HCT116 (cell line): ENCODE data around the gene ACOXL. TPM values are rescaled to one million over a fixed set of nuclear protein-coding genes. Genes with fewer than 3 reads are reported as not detected.

Experiments
- ATAC-seq: fragments of 200-7000 bp; cut with Tn5 transposase; 2 replicates; pipeline ENCODE4 v1.9.1; 2020; ENCODE audit warnings: mild to moderate bottlenecking, moderate library complexity
- BruUV-seq: library from RNA; stranded (reverse); fragments of 400-500 nt; replicated peaks from 2 replicates; lab custom pipeline; 2021; lab: Mats Ljungman, UMichigan
- CTCF ChIA-PET: fragments of 300-600 bp; sonication (Branson Sonifier 250); formaldehyde crosslinking; loops from one replicate; lab custom pipeline; 2021; ENCODE audit warnings: antibody characterized with exemption; lab: Charles Lee
- POLR2A ChIA-PET: fragments of 300-600, 350-600 bp; sonication (Branson Sonifier 250); formaldehyde crosslinking; loops from one replicate; lab custom pipeline; 2021; ENCODE audit warnings: antibody characterized with exemption; lab: Charles Lee
- RAD21 ChIA-PET, 2 experiments: fragments of 300-600 bp; sonication (Branson Sonifier 250); formaldehyde crosslinking; loops; one replicate each; lab custom pipeline; 2023; ENCODE audit warnings: low total read pairs in 2 of 2; ENCODE audit not compliant: uncharacterized antibody in 2 of 2, unreplicated experiment in 2 of 2, low non-redundant PET in 1 of 2; lab: Charles Lee
- DNase-seq: peaks from one replicate; pipeline ENCODE4 v3.0.0-alpha.2; 2010; ENCODE audit warnings: low read depth, low spot score
- H2AFZ ChIP-seq: fragments of 200-600 bp; shearing (Covaris generic), sonication (generic); 2 replicates; pipeline ENCODE4 v1.6.1; 2017; ENCODE audit warnings: low read depth, mixed run types, mixed read lengths, antibody characterized with exemption, low read length; ENCODE audit not compliant: poor library complexity, severe bottlenecking
- H3K27ac ChIP-seq: 2 replicates; pipeline ENCODE4 v1.5.1; 2012; ENCODE audit warnings: low read depth, low read length
- H3K27me3 ChIP-seq: fragments of 200-600 bp; sonication (generic); 2 replicates; pipeline ENCODE4 v1.6.1; 2016; ENCODE audit warnings: mixed run types, low read length, mixed read lengths; ENCODE audit not compliant: insufficient read depth
- H3K36me3 ChIP-seq, 2 experiments: fragments of 200-500 bp in 1 of 2; fragments of 200-600 bp in 1 of 2; sonication (Bioruptor generic) in 1 of 2; sonication (generic) in 1 of 2; 2 replicates each; pipeline versions ENCODE4 v1.5.1 to v1.6.1; 2014 to 2016; ENCODE audit warnings: low read length in 2 of 2, inconsistent platforms in 1 of 2, mixed read lengths in 1 of 2, mixed run types in 1 of 2; ENCODE audit not compliant: insufficient read depth in 2 of 2, control insufficient read depth in 1 of 2
- H3K4me1 ChIP-seq, 2 experiments: fragments of 200-600 bp in 1 of 2; sonication (generic) in 1 of 2; 2 replicates each; pipeline versions ENCODE4 v1.5.1 to v1.6.1; 2012 to 2017; ENCODE audit warnings: low read length in 2 of 2, inconsistent platforms in 1 of 2, mild to moderate bottlenecking in 1 of 2, mixed read lengths in 1 of 2, mixed run types in 1 of 2, moderate library complexity in 1 of 2; ENCODE audit not compliant: insufficient read depth in 2 of 2, control insufficient read depth in 1 of 2
- H3K4me2 ChIP-seq: fragments of 200-600 bp; sonication (generic); 2 replicates; pipeline ENCODE4 v1.6.1; 2017; ENCODE audit warnings: mixed run types, low read length, mixed read lengths
- H3K4me3 ChIP-seq, 2 experiments: fragments of 200-600 bp in 1 of 2; sonication (generic) in 1 of 2; replicated peaks in 1 of 2; 2 replicates each; pipeline ENCODE4 v1.5.1; 2011 to 2016; ENCODE audit warnings: low read length in 2 of 2, control low read depth in 1 of 2, low read depth in 1 of 2, mild to moderate bottlenecking in 1 of 2, mixed read lengths in 1 of 2, mixed run types in 1 of 2
- H3K79me2 ChIP-seq: fragments of 200-600 bp; sonication (generic); 2 replicates; pipeline ENCODE4 v1.6.1; 2017; ENCODE audit warnings: mild to moderate bottlenecking, mixed run types, low read length, moderate library complexity, mixed read lengths; ENCODE audit not compliant: insufficient read depth
- H3K9ac ChIP-seq: fragments of 200-600 bp; sonication (generic); 2 replicates; pipeline ENCODE4 v1.6.1; 2016; ENCODE audit warnings: low read length, mixed read lengths
- H3K9me2 ChIP-seq: fragments of 200-600 bp; sonication (generic), shearing (Covaris generic); 2 replicates; pipeline ENCODE4 v1.6.1; 2017; ENCODE audit warnings: mixed run types, mild to moderate bottlenecking, moderate library complexity; ENCODE audit not compliant: insufficient read depth
- H3K9me3 ChIP-seq, 2 experiments: fragments of 200-500 bp in 1 of 2; fragments of 200-600 bp in 1 of 2; sonication (Bioruptor generic) in 1 of 2; sonication (generic) in 1 of 2; 2 replicates each; pipeline ENCODE4 v1.6.1; 2014 to 2017; ENCODE audit warnings: low read length in 2 of 2, mixed read lengths in 2 of 2, inconsistent platforms in 1 of 2, low read depth in 1 of 2, mild to moderate bottlenecking in 1 of 2, mixed run types in 1 of 2, moderate library complexity in 1 of 2; ENCODE audit not compliant: control insufficient read depth in 1 of 2, insufficient read depth in 1 of 2
- H4K20me1 ChIP-seq: fragments of 200-600 bp; sonication (generic), shearing (Covaris generic); 2 replicates; pipeline ENCODE4 v1.6.1; 2017; ENCODE audit warnings: mixed run types, mild to moderate bottlenecking, moderate library complexity; ENCODE audit not compliant: insufficient read depth
- CBX3 ChIP-seq: IDR thresholded peaks from 2 replicates; pipeline ENCODE4 v1.6.1; 2012; ENCODE audit warnings: low read depth
- JUND ChIP-seq: IDR thresholded peaks from 2 replicates; pipeline ENCODE4 v1.6.1; 2012
- MAX ChIP-seq: IDR thresholded peaks from 2 replicates; pipeline ENCODE4 v1.6.1; 2012
- RAD21 ChIP-seq: IDR thresholded peaks from 2 replicates; pipeline ENCODE4 v1.6.1; 2012; ENCODE audit warnings: low read depth, mild to moderate bottlenecking
- SIN3A ChIP-seq: IDR thresholded peaks from 2 replicates; pipeline ENCODE4 v1.6.1; 2012; ENCODE audit warnings: low read depth
- YY1 ChIP-seq: IDR thresholded peaks from 2 replicates; pipeline ENCODE4 v1.6.1; 2011; ENCODE audit warnings: low read length, low read depth, moderate library complexity, mild to moderate bottlenecking; ENCODE audit not compliant: insufficient replicate concordance; ENCODE audit errors: extremely low read depth
- ZBTB33 ChIP-seq: IDR thresholded peaks from 2 replicates; pipeline ENCODE4 v1.6.1; 2011; ENCODE audit warnings: mild to moderate bottlenecking, low read length, moderate library complexity; ENCODE audit not compliant: insufficient replicate concordance; ENCODE audit errors: extremely low read depth
- intact Hi-C: fragments of 100-400 bp; cut with micrococcal nuclease; formaldehyde crosslinking; loops from 2 replicates; pipeline ENCODE4 v1.10.0; 2022
- total RNA-seq: library from RNA; stranded (reverse); gene quantifications from one replicate; pipeline ENCODE4 v1.2.1, GENCODE V29; 2021; ENCODE audit not compliant: unreplicated experiment

The ACOXL gene
- total RNA-seq, 1 experiment from 2014 or later, result 5.5 TPM

- Histone ChIP-seq H2AFZ (no peak overlapping the region), H3K36me3 (no peaks in the 10 kb centered on the region), H3K79me2 (no peaks in the 10 kb centered on the region), H3K4me2 (no peak overlapping the region), H3K9me3 (no peaks in the 10 kb centered on the region), H3K27me3 (no peaks in the 10 kb centered on the region), H4K20me1 (no peaks in the 10 kb centered on the region), H3K27ac (no peak overlapping the region), H3K9me2 (no peaks in the 10 kb centered on the region), H3K9ac (no peak overlapping the region), H3K4me3 (no peak overlapping the region), H3K4me1 (no peaks in the 10 kb centered on the region)
- CTCF ChIA-PET, result no interaction called here
- POLR2A ChIA-PET, result no interaction called here
- no peak for TF ChIP-seq MAX
- no peak for TF ChIP-seq JUND
- no peak for TF ChIP-seq YY1
- TF ChIP-seq SIN3A, result no peak
- no peak for TF ChIP-seq RAD21
- BruUV-seq, result no TSS peak
- RAD21 ChIA-PET, result no interaction called here
- ATAC-seq, result no peak
- no peak for DNase-seq
- intact Hi-C loops, result no loop called here
Observed at GRCh38 chr2:110948027-110948674, 215.8 kb downstream of the ACOXL start.

- Histone ChIP-seq H3K36me3 (no peaks in the 10 kb centered on the region), H3K9ac (no peak overlapping the region), H3K9me3 (no peaks in the 10 kb centered on the region), H3K4me2 (no peak overlapping the region), H3K27ac (no peak overlapping the region), H3K9me2 (no peaks in the 10 kb centered on the region), H3K4me1 (no peaks in the 10 kb centered on the region), H3K4me3 (no peak overlapping the region), H3K79me2 (no peaks in the 10 kb centered on the region), H2AFZ (no peak overlapping the region), H4K20me1 (no peaks in the 10 kb centered on the region), H3K27me3 (no peaks in the 10 kb centered on the region)
- ChIA-PET CTCF (no interaction called here), RAD21 (no interaction called here), POLR2A (no interaction called here)
- TF ChIP-seq CBX3, result no peak
- TF ChIP-seq ZBTB33, result no peak
- no peak for DNase-seq
- intact Hi-C loops, result no loop called here
- ATAC-seq, result no peak
- no TSS peak for BruUV-seq
Observed at GRCh38 chr2:110950281-110950680, 217.9 kb downstream of the ACOXL start.
